NCI-H2196 (cell line): Measurements from ENCODE around the gene TIMM50.
"Not testable (repeated sequence)": the region's sequence is repeated elsewhere in the genome, so short reads cannot be mapped to it uniquely, and the experiment has no call there.

Experiments used
- DNase-seq: peaks from one replicate; lab custom pipeline; 2025; ENCODE audit not compliant: unreplicated experiment; lab: John Stamatoyannopoulos, UW

Gene TIMM50

DNA sequence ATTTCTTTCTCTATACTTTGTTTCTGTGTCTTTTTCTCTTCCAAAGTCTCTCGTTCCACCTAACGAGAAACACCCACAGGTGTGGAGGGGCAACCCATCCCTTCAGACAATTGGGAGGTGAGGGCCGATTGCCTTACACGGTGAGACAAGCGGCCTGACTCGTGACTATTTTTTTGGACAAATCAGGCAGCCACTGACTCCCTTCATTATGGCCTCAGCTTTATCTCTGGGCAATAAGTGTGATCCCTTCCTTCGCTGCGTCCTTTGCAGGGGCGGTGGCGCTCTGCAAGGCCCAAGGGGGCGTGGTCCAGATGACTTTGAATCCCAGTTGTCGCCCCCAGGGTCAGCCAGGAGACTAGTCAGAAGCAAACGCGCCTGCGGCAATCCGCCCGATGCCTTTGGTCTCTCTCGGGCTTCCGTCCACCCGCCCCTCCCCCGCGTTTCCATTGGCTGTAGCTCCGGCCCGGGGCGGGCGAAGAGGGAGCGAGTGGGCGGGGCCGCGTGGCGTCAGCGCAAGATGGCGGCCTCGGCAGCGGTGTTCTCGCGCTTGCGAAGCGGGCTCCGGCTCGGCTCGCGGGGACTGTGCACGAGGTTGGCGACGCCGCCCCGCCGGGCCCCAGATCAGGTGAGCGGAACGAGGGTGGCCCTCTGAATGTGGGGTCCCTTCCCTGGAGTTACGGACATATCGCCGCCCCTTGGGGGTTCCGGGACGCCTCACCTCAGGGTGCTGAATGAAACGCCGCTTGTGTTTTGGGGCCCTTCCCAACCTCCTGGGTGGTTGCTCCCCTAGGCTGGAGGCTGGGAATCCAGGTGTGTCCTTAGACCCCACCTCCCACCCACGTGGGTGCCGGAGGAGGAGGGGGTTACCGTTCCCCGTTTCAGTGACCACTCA lies at the start of gene TIMM50:
Gene TIMM50, plus strand, starts transcription at position 502 of the 892 bp plus-strand sequence. Its CDS starts 16 bp downstream, at position 518.
- DNase-seq = peak; percentile 96

- DNase-seq = no peak
Measured at GRCh38 chr19:39432677-39433025, 48.0 kb upstream of the TIMM50 start.

GRCh38 chr19:39433480-39434079 lies 47.1 kb upstream of the TIMM50 start:
- no peak for DNase-seq

GRCh38 chr19:39434123-39435076 lies 46.2 kb upstream of the TIMM50 start:
- DNase-seq = no peak

DNA sequence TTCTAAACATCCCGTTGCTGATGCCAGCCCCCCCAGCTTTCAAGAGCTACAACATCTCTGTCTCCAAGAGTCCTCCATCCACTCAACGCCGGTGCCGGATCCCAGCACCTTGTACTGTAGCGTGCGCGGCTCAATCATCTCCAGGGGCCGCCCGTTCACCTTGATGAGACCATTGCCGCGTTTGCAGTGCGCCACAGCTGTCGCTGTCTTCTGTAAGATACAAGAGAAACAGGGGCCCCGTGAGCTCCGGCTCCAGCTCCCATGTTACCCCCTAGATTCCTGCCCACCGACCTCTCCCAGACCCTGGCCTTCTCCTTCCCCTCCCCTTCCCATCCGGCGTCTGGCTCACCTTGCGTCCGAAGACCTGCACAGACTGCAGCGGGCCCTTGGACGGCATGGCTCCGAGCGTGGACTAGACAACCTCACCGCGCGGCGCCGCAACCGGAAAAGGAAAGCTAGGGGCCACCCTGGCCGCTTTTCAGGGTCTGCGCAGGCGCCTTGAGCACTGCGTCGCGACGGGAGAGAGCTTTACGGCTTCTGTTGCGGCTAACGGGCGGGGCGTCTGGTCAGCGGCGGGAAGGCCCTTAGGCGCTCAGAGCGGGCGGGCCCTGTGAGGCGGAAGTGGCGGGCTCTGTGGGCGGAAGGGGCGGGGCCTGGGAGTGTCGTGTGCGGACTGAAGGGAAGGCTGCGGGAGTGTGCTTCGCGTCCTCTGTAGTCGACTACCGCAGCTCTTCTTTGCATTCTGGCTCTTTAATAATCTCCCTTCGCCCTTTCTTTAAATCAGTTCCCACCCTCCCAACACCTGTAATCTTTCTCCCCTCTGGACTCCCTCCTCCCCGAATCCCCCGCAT lies 44.9 kb upstream of the TIMM50 start, which contains the start of gene RPS16:
Gene RPS16, minus strand, starts transcription at position 451 of the 851 bp plus-strand sequence. Its CDS starts 54 bp downstream, at position 397.
- peak; percentile 98 for DNase-seq

DNA sequence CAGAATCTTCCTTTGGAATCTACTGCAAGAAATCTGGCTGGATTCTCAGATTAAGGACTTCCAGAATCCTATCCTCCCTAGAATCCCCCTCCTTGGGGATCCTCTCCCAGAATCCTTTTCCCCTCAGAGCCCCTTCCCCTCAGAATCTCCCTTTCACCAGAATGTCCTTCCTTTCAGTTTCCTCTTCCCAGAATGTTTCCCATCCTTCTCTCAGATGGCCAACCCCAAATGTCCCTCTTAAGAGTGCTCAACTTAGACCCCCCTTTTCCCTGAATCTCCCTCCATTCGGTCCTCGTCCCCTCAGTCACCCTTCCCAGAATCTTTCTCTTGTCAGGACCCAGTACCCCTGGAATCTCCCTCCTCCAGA lies 44.3 kb upstream of the TIMM50 start:
- DNase-seq = no peak

DNA sequence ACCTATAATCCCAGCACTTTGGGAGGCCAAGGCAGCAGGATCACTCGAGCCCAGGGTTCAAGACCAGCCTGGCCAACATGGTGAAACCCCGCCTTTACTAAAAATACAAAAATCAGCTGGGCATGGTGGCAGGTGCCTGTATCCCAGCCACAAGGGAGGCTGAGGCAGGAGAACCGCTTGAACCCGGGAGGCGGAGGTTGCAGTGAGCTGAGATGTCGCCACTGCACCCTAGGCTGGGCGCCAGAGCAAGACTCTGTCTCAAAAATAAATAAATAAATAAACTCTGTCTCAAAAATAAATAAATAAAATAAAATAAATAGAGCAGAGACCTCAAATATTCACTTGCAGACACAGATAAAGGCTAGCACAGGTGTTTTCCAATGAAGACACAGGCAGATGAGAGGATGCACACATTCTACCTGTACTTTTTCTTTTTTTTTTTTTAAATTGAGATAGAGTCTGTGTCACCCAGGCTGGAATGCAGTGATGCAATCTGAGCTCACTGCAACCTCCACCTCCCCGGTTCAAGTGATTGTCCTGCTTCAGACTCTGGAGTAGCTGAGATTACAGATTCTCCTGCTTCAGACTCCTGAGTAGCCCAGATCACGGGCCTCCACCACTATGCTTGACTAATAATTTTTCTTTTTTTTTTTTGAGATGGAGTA lies 42.2 kb upstream of the TIMM50 start:
- DNase-seq = no peak

DNA sequence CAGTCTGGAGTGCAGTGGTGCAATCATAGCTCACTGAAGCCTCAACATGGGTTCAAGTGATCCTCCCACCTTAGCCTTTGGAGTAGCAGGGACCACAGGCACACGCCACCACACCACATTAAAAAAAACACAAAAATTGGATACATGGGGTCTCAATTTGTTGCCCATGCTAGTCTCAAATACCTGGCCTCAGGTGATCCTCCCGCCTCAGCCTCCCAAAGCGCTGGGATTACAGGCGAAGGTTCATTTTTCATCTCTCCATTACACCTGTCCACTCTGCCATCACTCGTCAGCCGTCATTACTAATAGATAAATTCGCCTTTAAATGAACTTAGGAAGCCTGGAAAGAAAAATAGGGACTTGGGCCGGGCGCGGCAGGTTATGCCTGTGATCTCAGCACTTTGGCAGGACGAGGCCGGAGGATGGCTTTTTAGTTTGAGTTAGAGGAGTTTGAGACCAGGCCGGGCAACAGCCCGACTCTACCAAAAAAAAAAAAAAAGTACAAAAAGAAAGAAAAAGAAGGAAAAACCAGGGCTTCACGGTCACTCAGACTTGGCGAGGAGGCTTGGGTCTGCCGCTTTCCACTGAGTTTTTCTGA lies 35.9 kb upstream of the TIMM50 start:
- DNase-seq = no peak

DNA sequence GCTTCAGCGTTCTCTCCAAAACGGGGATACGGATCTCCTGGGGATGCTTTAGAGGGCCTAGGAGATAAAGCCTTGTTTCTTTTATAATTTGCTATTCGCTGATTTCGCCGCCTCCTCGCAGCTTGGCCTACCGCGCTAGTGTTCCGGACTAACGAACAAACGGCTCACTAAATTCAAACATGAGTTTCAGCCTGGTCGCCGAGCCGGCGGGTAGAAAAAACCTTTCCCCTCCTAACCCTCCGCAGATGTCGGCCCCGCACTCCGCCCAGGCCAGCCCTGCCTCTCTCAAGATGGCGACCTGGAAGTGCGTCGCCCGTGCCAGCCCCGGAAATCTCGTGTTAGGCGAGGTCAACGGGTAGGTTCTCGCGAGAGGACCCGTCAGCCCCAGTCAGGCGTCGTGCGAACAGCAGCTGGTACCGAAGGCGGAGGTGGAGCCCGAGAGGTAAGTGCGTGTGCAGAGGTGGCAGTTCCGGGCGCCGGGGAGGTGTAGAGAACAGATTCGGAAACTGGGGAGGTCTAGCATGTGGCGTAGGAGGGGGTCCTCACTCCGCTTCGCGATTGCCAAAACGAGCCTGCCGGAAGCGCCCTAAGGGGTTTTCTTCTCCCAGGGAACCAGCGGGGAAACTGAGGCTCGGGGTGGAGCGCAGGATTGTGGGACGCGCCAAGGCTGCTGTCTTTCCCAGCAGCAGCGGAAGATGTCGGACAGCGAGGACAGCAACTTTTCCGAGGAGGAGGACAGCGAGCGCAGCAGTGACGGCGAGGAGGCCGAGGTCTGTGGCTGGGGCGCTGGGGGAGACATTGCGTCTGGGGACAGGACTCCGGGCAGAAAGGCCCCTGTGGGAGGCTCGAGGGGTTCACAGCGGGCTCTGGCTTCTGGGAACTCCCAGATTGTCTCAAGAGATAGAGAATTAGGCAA lies 35.2 kb upstream of the TIMM50 start, which contains the start of gene SUPT5H:
Gene SUPT5H, plus strand, starts transcription at position 387 of the 916 bp plus-strand sequence. Its CDS starts 309 bp downstream, at position 696.
- DNase-seq = peak; percentile 97

- DNase-seq = no peak
Measured at GRCh38 chr19:39446365-39447084, 34.1 kb upstream of the TIMM50 start.

GRCh38 chr19:39448271-39448670 lies 32.4 kb upstream of the TIMM50 start:
- DNase-seq = no peak

- DNase-seq = no peak
Measured at GRCh38 chr19:39449116-39449797, 31.4 kb upstream of the TIMM50 start.

DNA sequence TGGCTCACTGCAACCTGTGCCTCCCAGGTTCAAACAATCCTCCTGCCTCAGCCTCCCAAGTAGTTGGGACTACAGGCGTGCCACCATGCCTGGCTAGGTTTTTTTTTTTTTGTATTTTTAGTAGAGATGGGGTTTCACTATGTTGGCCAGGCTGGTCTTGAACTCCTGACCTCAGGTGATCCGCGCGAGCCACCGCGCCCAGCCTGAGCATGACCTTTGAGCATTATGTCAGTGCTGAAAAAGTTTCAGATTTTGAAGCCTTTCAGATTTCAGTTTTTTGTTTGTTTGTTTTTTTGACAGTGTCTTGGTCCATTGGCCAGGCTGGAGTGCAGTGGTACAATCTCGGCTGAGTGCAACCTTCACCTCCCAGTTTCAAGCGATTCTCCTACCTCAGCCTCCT lies 29.4 kb upstream of the TIMM50 start:
- DNase-seq = not testable (repeated sequence)

DNA sequence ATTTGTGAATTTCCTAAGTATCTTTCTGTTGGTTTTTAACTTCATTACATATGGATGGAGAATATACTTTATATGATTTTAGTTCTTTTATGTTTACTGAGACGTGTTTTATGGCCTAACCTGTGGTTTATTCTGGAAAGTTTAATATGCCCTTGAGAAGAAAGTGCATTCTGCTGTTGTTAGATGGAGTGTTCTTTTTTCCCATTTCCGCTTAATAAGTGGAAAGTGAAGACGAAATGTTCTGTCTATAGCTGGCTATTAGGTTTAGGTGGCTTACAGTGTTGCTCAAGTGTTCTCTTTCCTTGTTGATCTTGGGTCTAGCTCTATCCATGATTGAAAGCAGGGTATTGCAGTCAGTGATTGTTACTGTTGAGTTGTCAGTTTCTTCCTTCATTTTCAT lies 17.2 kb upstream of the TIMM50 start:
- DNase-seq = no peak

GRCh38 chr19:39465956-39466747 lies 14.5 kb upstream of the TIMM50 start:
- no peak for DNase-seq

GRCh38 chr19:39467941-39468340 lies 12.7 kb upstream of the TIMM50 start:
- DNase-seq = no peak
